HCT116 (cell line): Measurements from ENCODE around the gene VPS45.

Experiments used
- CTCF ChIP-seq, 3 experiments: fragments of 200-600 bp in 1 of 3; sonication (generic) in 1 of 3; IDR thresholded peaks in 2 of 3; conservative IDR thresholded peaks in 1 of 3; 2 replicates each; pipeline ENCODE4 v1.5.1; 2012 to 2017; ENCODE audit warnings: low read depth in 2 of 3, low read length in 2 of 3, antibody characterized with exemption in 1 of 3, borderline replicate concordance in 1 of 3, control low read depth in 1 of 3, mild to moderate bottlenecking in 1 of 3, mixed read lengths in 1 of 3, mixed run types in 1 of 3, moderate library complexity in 1 of 3; ENCODE audit not compliant: insufficient read depth in 1 of 3
- FOSL1 ChIP-seq: IDR thresholded peaks from 2 replicates; pipeline ENCODE4 v1.6.1; 2012; ENCODE audit warnings: low read depth
- JUND ChIP-seq: IDR thresholded peaks from 2 replicates; pipeline ENCODE4 v1.6.1; 2012
- POLR2A ChIP-seq: IDR thresholded peaks from 2 replicates; pipeline ENCODE4 v1.7.0; 2011; ENCODE audit warnings: borderline replicate concordance; ENCODE audit not compliant: insufficient read depth, insufficient read length; ENCODE audit errors: extremely low read depth
- RAD21 ChIP-seq: IDR thresholded peaks from 2 replicates; pipeline ENCODE4 v1.6.1; 2012; ENCODE audit warnings: low read depth, mild to moderate bottlenecking
- SIN3A ChIP-seq: IDR thresholded peaks from 2 replicates; pipeline ENCODE4 v1.6.1; 2012; ENCODE audit warnings: low read depth
- SP1 ChIP-seq: IDR thresholded peaks from 2 replicates; pipeline ENCODE4 v1.6.1; 2012; ENCODE audit warnings: low read depth
- SRF ChIP-seq: IDR thresholded peaks from 2 replicates; pipeline ENCODE4 v1.6.1; 2012; ENCODE audit warnings: low read depth
- YY1 ChIP-seq: IDR thresholded peaks from 2 replicates; pipeline ENCODE4 v1.6.1; 2011; ENCODE audit warnings: low read length, low read depth, moderate library complexity, mild to moderate bottlenecking; ENCODE audit not compliant: insufficient replicate concordance; ENCODE audit errors: extremely low read depth
- ZNF274 ChIP-seq: fragments of 200-500 bp; sonication (Bioruptor generic); IDR thresholded peaks from 2 replicates; pipeline ENCODE4 v1.6.1; 2014; ENCODE audit warnings: mild to moderate bottlenecking, low read depth, low read length, inconsistent platforms
- TF ChIP-seq, protein P1 (sequence below): IDR thresholded peaks from 2 replicates; pipeline ENCODE4 v1.6.1; 2012

GRCh38 chr1:150072959-150073358 is 5.4 kb downstream of the VPS45 start:
- no peak for TF ChIP-seq ZNF274
- no peak for TF ChIP-seq JUND
- TF ChIP-seq CTCF (IDR thresholded peaks at IDR 0.05 in 2 of 3, conservative IDR thresholded peaks at IDR 0.05 in 1 of 3; ENCODE audit: borderline replicate concordance in 1 of 3, insufficient read depth in 1 of 3, low read depth in 2 of 3, low read length in 2 of 3) = peak; percentile 10 to 64 (median 57); a peak in 4 of 6 replicates
- TF ChIP-seq, protein P1, sequence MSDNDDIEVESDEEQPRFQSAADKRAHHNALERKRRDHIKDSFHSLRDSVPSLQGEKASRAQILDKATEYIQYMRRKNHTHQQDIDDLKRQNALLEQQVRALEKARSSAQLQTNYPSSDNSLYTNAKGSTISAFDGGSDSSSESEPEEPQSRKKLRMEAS = no peak
- no peak for TF ChIP-seq YY1
- TF ChIP-seq SP1 = no peak
- TF ChIP-seq SRF = no peak
- no peak for TF ChIP-seq FOSL1
- no peak for TF ChIP-seq POLR2A
- peak; percentile 66 for TF ChIP-seq RAD21
- no peak for TF ChIP-seq SIN3A
